Activated CD8-positive, alpha-beta T cell treated with anti-CD3 and anti-CD28 coated beads for 36 hours (primary cell): ENCODE data around the gene DIS3L2. TPM values are rescaled to one million over a fixed set of nuclear protein-coding genes. Genes with fewer than 3 reads are reported as not detected.

ENCODE experiments used
- ATAC-seq: fragments of 200-7000 bp; cut with Tn5 transposase; one replicate; pipeline ENCODE4 v1.10.0; 2021; ENCODE audit warnings: mild to moderate bottlenecking, moderate library complexity
- CTCF ChIA-PET: fragments of 350-600 bp; sonication (Branson Sonifier 250); formaldehyde crosslinking; loops from one replicate; lab custom pipeline; 2021; ENCODE audit warnings: antibody characterized with exemption; lab: Charles Lee
- POLR2A ChIA-PET: fragments of 350-600 bp; sonication (Branson Sonifier 250); formaldehyde crosslinking; loops from one replicate; lab custom pipeline; 2021; ENCODE audit warnings: antibody characterized with exemption; lab: Charles Lee
- DNase-seq: peaks from one replicate; pipeline ENCODE4 v3.0.0-alpha.2; 2020
- H3K27ac Mint-ChIP-seq: one replicate; pipeline ENCODE4 v1.8.0; 2021; ENCODE audit warnings: mild to moderate bottlenecking, mixed read lengths
- H3K27me3 Mint-ChIP-seq: one replicate; pipeline ENCODE4 v1.8.0; 2021; ENCODE audit warnings: mixed read lengths
- H3K36me3 Mint-ChIP-seq: one replicate; pipeline ENCODE4 v1.8.0; 2021; ENCODE audit warnings: low read depth, mixed read lengths
- H3K4me1 Mint-ChIP-seq: one replicate; pipeline ENCODE4 v1.8.0; 2021; ENCODE audit warnings: low read depth, mixed read lengths
- H3K4me3 Mint-ChIP-seq: one replicate; pipeline ENCODE4 v1.8.0; 2021; ENCODE audit warnings: mild to moderate bottlenecking, moderate library complexity, mixed read lengths
- H3K9me3 Mint-ChIP-seq: one replicate; pipeline ENCODE4 v1.8.0; 2021; ENCODE audit warnings: mixed read lengths
- CTCF ChIP-seq: fragments of 200-600 bp; IDR thresholded peaks from one replicate; pipeline ENCODE4 v1.8.0; 2022; ENCODE audit warnings: antibody characterized with exemption, mild to moderate bottlenecking
- intact Hi-C: fragments of 100-400 bp; cut with micrococcal nuclease; formaldehyde crosslinking; loops from one replicate; pipeline ENCODE4 v1.10.0; 2022
- total RNA-seq, 2 experiments: library from RNA; stranded (reverse); gene quantifications; one replicate each; pipeline ENCODE4 v1.2.3, GENCODE V29; 2021

DIS3L2 gene
- total RNA-seq, 2 experiments from 2014 or later: 26.5 to 27.2 TPM

GRCh38 chr2:231960810-231961348, 634 bp upstream of the DIS3L2 start:
- POLR2A ChIA-PET: interaction anchor here (0.6 to 1.4 kb wide), 7 partner anchors 10 to 180 kb away, joined by 3 to 4 read pairs (median 3); no protein-coding TSS in a partner anchor
- CTCF ChIA-PET: interaction anchor here (0.7 to 1.0 kb wide), 3 partner anchors 32 to 282 kb away, joined by 3 to 4 read pairs (median 3); no protein-coding TSS in a partner anchor
- peak overlapping the region; percentile 83 for H3K4me3 Mint-ChIP-seq

GRCh38 chr2:231965102-231965501, 3.6 kb downstream of the DIS3L2 start:
- H3K27ac Mint-ChIP-seq: no peak overlapping the region
- ATAC-seq (no peak), DNase-seq (no peak)
- peaks cover 4% of the 10 kb centered on the region for H3K9me3 Mint-ChIP-seq
- TF ChIP-seq CTCF: no peak
- no peak overlapping the region for H3K4me3 Mint-ChIP-seq
- H3K27me3 Mint-ChIP-seq: no peaks in the 10 kb centered on the region
- H3K4me1 Mint-ChIP-seq: peaks cover 48% of the 10 kb centered on the region
- ChIA-PET CTCF (no interaction called here), POLR2A (no interaction called here)
- peaks cover 14% of the 10 kb centered on the region for H3K36me3 Mint-ChIP-seq
- intact Hi-C loops: no loop called here

More at GRCh38 chr2:231960810-231961348, 634 bp upstream of the DIS3L2 start:
- H3K9me3 Mint-ChIP-seq: no peaks in the 10 kb centered on the region
- ATAC-seq (no peak), DNase-seq (peak; percentile 70)
- TF ChIP-seq CTCF: no peak
- peak overlapping the region; percentile 91 for H3K27ac Mint-ChIP-seq
- H3K36me3 Mint-ChIP-seq: peaks cover 8% of the 10 kb centered on the region
- H3K27me3 Mint-ChIP-seq: no peaks in the 10 kb centered on the region
- H3K4me1 Mint-ChIP-seq: peaks cover 28% of the 10 kb centered on the region
- intact Hi-C loops: no loop called here

GRCh38 chr2:231966886-231967285, 5.4 kb downstream of the DIS3L2 start:
- CTCF ChIA-PET: interaction anchor here (0.8 to 1.3 kb wide), 3 partner anchors 19 to 41 kb away, joined by 3 read pairs; no protein-coding TSS in a partner anchor
- Mint-ChIP-seq H3K9me3 (peaks cover 4% of the 10 kb centered on the region), H3K27me3 (no peaks in the 10 kb centered on the region), H3K4me3 (no peak overlapping the region), H3K27ac (no peak overlapping the region), H3K36me3 (peaks cover 10% of the 10 kb centered on the region), H3K4me1 (peaks cover 43% of the 10 kb centered on the region)
- intact Hi-C loops: no loop called here
- POLR2A ChIA-PET: interaction anchor here (0.7 kb wide), 1 partner anchor 163 kb away, joined by 5 read pairs; no protein-coding TSS in a partner anchor
- no peak for TF ChIP-seq CTCF
- ATAC-seq (peak; percentile 17), DNase-seq (no peak)

GRCh38 chr2:231968820-231969219, 7.3 kb downstream of the DIS3L2 start:
- intact Hi-C loops: no loop called here
- CTCF ChIA-PET: no interaction called here
- H3K4me3 Mint-ChIP-seq: no peak overlapping the region

More at GRCh38 chr2:231968820-231969219, 7.3 kb downstream of the DIS3L2 start:
- Mint-ChIP-seq H3K36me3 (peaks cover 9% of the 10 kb centered on the region), H3K4me1 (peaks cover 33% of the 10 kb centered on the region), H3K27me3 (no peaks in the 10 kb centered on the region), H3K9me3 (peaks cover 4% of the 10 kb centered on the region), H3K27ac (no peak overlapping the region)
- TF ChIP-seq CTCF: no peak
- DNase-seq: no peak
- ATAC-seq: no peak
- POLR2A ChIA-PET: no interaction called here
